ENCODE data around the gene USP33. TPM values are rescaled to one million over a fixed set of nuclear protein-coding genes. Genes with fewer than 3 reads are reported as not detected.
"Not testable (repeated sequence)": the region's sequence is repeated elsewhere in the genome, so short reads cannot be mapped to it uniquely, and the experiment has no call there.

The USP33 gene
- total and polyA plus RNA-seq, 3 experiments from 2014 or later: 38.9 to 43.1 (median 41.8) TPM

DNA sequence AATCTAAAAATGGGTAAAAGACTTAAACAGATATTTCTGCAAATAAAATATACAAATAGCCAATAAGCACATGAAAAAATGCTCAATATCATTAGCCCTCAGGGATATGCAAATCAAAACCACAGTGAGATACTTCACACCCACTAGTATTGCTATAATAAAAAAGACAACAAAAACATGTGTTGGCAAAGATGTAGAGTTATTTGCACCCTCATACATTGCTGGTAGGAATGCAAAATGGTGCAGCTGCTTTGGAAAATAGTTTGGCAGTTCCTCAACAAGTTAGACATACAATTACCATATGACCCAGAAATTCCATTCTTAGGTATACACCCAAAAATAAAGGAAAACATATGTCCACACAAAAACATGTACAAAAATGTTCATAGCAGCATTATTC, 107.4 kb downstream of the USP33 start:
- Histone ChIP-seq H3K4me1 (ENCODE audit: insufficient read depth, low read length) (peaks cover 7% of the 10 kb centered on the region), H3K27me3 (ENCODE audit: insufficient read depth, low read length, poor library complexity, severe bottlenecking) (no peaks in the 10 kb centered on the region), H3K36me3 (ENCODE audit: insufficient read depth, low read length) (peaks cover 7% of the 10 kb centered on the region), H3K4me3 (ENCODE audit: low read length) (no peak overlapping the region), H3K27ac (ENCODE audit: low read depth, low read length) (no peak overlapping the region), H3K9me3 (ENCODE audit: low read length) (peaks cover 20% of the 10 kb centered on the region)
- Mint-ChIP-seq H3K4me1 (peaks cover 33 to 56% (median 54%) of the 10 kb centered on the region in 3 donors), H3K27me3 (no peaks in the 10 kb centered on the region), H3K27ac (peak overlapping the region in 4 of 8 donors; percentile 24 to 67 (median 48)), H3K4me3 (no peak overlapping the region), H3K36me3 (peaks cover 24 to 55% (median 39%) of the 10 kb centered on the region in 3 donors), H3K9me3 (peaks cover 7 to 37% (median 30%) of the 10 kb centered on the region in 5 donors)
- no peak for DNase-seq
- ChIA-PET CTCF (no interaction called here), POLR2A (interaction anchor here (0.6 kb wide), 1 partner anchor 16 kb away, joined by 4 read pairs; no protein-coding TSS in a partner anchor)

DNA sequence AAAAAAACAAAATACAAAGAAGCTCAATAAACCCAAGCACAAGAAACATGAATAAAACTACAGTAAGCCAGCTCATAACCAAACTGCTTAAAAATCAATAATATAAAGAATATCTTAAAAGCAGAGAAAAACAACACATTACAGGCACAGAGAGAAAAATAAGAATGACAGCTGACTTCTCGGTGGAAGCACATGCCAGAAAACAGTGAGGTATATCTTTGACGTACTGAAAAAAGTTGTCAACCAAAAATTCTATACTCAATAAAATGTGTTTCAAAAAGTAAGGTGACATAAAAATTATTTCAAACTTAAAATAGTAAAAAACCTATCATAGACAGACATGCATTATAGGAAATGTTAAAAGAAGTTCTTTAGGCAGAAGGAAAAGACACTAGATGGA, 110.5 kb downstream of the USP33 start:
- ChIA-PET CTCF (interaction anchor here (0.9 kb wide), 1 partner anchor 34 kb away, joined by 3 read pairs; no protein-coding TSS in a partner anchor), POLR2A (no interaction called here)
- peaks cover 24 to 52% (median 49%) of the 10 kb centered on the region in 3 donors for H3K4me1 Mint-ChIP-seq
- no peak for DNase-seq
- Histone ChIP-seq H3K9me3 (ENCODE audit: low read length) (peaks cover 20% of the 10 kb centered on the region), H3K36me3 (ENCODE audit: insufficient read depth, low read length) (peaks cover 21% of the 10 kb centered on the region), H3K27me3 (ENCODE audit: insufficient read depth, low read length, poor library complexity, severe bottlenecking) (no peaks in the 10 kb centered on the region), H3K27ac (ENCODE audit: low read depth, low read length) (no peak overlapping the region), H3K4me1 (ENCODE audit: insufficient read depth, low read length) (no peaks in the 10 kb centered on the region), H3K4me3 (ENCODE audit: low read length) (no peak overlapping the region)
- H3K27me3 Mint-ChIP-seq: no peaks in the 10 kb centered on the region
- H3K36me3 Mint-ChIP-seq: peaks cover 28 to 64% (median 47%) of the 10 kb centered on the region in 3 donors
- H3K27ac Mint-ChIP-seq: no peak overlapping the region
- H3K4me3 Mint-ChIP-seq: no peak overlapping the region
- peaks cover 10 to 37% (median 30%) of the 10 kb centered on the region in 5 donors for H3K9me3 Mint-ChIP-seq

DNA sequence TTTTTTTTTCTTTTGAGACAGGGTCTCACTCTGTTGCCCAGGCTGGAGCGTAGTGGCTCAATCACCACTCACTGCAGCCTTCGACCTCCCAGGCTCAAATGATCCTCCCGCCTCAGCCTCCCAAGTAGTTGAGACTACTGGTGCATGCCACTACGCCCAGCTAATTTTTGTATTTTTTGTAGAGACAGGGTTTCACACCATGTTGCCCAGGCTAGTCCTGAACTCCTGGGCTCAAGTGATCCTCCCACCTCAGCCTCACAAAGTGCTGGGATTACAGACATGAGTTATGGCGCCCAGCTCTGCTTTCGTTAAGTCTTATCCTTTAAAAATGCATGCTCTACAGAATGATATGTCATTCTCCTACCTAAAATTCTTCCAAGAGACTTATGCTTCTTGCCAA, 113.4 kb downstream of the USP33 start:
- Mint-ChIP-seq H3K9me3 (peaks cover 10 to 29% (median 27%) of the 10 kb centered on the region in 5 donors), H3K4me1 (peaks cover 17 to 55% (median 49%) of the 10 kb centered on the region in 3 donors), H3K36me3 (peaks cover 20 to 61% (median 36%) of the 10 kb centered on the region in 3 donors), H3K27ac (peak overlapping the region in 1 of 8 donors; percentile 14)
- CTCF ChIA-PET; H3K4me3 Mint-ChIP-seq; DNase-seq; H3K27me3 Mint-ChIP-seq; H3K27me3 ChIP-seq (ENCODE audit: insufficient read depth, low read length, poor library complexity, severe bottlenecking); H3K27ac ChIP-seq (ENCODE audit: low read depth, low read length); H3K4me3 ChIP-seq (ENCODE audit: low read length); POLR2A ChIA-PET; H3K4me1 ChIP-seq (ENCODE audit: insufficient read depth, low read length): not testable (repeated sequence)
- peaks cover 17% of the 10 kb centered on the region for H3K36me3 ChIP-seq (ENCODE audit: insufficient read depth, low read length)
- H3K9me3 ChIP-seq (ENCODE audit: low read length): peaks cover 19% of the 10 kb centered on the region

Other genes starting within 250 kb of the USP33 start
- gene ZZZ3, start 77.2 kb downstream of the USP33 start, total RNA-seq: 10 to 100 TPM; 58.3 to 60.2 TPM
- 42.7 TPM for gene ZZZ3, start 77.2 kb downstream of the USP33 start, polyA plus RNA-seq
- gene MIGA1, start 19.8 kb upstream of the USP33 start, total RNA-seq: 10 to 100 TPM; 10.2 to 11.7 TPM
- 6.9 TPM for gene MIGA1, start 19.8 kb upstream of the USP33 start, polyA plus RNA-seq
- under 1 TPM; 0.09 to 0.42 TPM for gene NEXN, start 128.8 kb upstream of the USP33 start, total RNA-seq
- gene NEXN, start 128.8 kb upstream of the USP33 start, polyA plus RNA-seq: 0.84 TPM
- 100 to 1,000 TPM; 215 to 217 TPM for gene FUBP1, start 219.2 kb upstream of the USP33 start, total RNA-seq
- 54.6 TPM for gene FUBP1, start 219.2 kb upstream of the USP33 start, polyA plus RNA-seq
- 10 to 100 TPM in 1 of 2 experiments, 1 to 10 TPM in 1; 8.1 to 10.6 TPM for gene DNAJB4, start 245.1 kb upstream of the USP33 start, total RNA-seq
- 5.3 TPM for gene DNAJB4, start 245.1 kb upstream of the USP33 start, polyA plus RNA-seq

Measured in CD8-positive, alpha-beta memory T cell (primary cell).